HG03460 (cell line): Measurements from ENCODE around the gene DOK6.
"Not testable (repeated sequence)": the region's sequence is repeated elsewhere in the genome, so short reads cannot be mapped to it uniquely, and the experiment has no call there.

Source experiments
- ATAC-seq: cut with Tn5 transposase; IDR thresholded peaks from one replicate; pipeline ENCODE4 v1.9.1; 2021; ENCODE audit not compliant: unreplicated experiment

The DOK6 gene

DNA sequence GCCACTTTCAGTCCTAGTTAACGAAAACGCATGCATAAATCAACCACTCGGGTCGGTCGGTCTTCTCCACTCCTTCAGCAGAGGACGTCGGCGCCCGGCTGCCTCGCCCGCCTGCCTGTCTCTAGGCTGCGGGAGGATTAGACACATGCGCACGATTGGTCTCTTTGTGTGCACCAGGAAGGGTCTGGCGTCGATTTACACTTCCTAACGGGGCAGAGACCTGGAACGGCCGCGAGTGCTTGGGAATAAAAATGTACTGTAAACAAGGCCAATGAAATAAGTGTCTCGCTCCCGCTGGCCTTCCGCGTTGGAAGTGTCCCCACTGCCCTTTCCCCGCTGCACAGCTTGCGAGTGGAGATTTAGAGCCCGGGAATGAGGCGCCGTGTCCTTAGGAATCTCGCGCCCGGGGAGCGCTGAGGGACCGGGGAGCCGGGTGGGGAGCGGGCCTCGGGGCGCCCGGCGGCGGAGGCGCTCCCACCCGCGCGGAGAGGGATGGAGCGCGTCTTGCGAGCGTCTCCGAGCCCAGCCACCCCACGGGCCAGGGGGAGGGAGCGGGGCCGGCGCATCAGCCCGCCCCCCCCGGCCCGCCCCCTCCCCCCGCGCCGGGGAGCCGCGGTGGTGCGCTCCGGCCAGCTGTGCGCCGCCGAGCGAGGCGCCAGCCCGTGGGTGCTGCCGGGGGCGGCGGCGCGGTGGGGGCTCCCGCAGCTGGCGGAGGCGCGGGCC, at the start of gene DOK6:
Gene DOK6, plus strand, starts transcription at position 636 of the 723 bp plus-strand sequence.
- ATAC-seq: no peak

DNA sequence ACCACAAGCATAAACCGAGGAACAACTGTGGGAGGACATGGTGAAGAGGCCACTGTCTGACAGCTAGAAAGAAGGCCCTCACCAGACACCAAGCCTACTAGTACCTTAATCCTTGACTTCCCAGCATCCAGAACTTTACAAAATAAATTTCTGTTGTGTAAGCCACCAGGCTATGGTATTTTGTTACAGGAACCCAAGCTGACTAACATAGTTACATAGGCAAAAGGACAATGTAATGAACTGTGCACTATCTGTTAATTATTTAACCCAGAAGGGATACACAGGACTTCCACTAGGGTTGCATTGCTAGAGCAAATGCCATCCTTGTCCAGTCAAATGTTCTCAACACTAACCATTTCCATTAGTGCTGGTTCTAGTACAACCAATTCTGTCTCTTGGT, 47.7 kb upstream of the DOK6 start:
- no peak for ATAC-seq

DNA sequence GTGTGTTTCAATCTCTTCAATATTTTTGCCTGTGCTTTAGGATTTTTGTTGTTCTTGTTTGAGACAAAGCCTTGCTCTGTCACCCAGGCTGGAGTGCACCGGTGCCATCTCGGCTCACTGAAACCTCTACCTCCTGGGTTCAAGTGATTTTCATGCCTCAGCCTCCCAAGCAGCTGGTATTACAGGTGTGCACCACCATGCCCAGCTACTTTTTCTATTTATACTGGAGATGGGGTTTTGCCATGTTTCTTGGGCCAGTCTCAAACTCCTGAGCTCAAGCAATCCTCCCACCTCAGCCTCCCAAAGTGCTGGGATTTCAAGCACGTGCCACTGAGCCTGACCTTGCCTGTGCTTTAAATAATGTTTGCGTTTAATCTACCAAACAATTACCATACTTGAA, 43.1 kb upstream of the DOK6 start:
- ATAC-seq: no peak

DNA sequence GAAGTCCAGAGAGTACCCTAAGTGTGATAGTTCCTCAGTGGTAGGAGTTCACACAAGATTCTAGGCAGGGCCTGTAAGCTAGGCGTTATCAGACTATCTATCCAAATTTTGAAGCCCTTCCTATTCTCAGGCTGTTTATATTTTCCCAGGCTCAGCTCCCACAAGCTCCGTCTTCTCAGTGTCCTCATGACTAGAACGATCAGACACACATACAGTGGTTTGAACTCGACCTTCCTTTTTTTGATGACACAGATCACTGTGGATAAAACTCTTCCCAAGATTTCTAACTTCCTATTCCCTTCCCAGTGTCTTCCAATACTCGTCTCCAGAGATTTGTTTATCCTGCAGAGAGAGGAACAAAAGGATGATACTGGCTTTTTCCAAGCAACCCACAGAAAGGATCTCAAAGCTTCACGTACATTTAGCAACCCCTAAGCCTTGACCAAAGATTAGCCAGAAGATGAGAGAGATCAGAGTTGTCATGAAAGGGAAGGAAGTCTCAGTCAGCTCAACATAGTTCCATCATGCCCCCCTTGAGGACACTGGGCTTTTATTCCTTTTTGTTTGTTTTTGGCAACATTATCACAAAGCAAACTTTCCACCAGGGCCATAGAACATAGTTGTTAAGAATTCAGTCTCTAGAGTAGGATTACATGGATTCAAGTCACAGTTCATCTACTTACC, 42.3 kb upstream of the DOK6 start:
- no peak for ATAC-seq

DNA sequence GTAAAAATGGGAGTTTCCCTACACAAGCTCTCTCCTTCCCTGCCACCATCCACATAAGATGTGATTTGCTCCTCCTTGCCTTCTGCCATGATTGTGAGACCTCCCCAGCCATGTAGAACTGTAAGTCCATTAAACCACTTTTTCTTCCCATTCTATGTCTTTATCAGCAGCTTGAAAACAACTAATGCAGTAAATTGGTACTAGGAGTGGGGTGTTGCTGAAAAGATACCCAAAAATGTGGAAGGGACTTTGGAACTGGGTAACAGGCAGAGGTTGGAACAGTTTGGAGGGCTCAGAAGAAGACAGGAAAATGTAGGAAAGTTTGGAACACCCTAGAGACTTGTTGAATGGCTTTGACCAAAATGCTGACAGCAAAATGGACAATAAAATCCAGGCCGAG, 40.9 kb upstream of the DOK6 start:
- not testable (repeated sequence) for ATAC-seq

DNA sequence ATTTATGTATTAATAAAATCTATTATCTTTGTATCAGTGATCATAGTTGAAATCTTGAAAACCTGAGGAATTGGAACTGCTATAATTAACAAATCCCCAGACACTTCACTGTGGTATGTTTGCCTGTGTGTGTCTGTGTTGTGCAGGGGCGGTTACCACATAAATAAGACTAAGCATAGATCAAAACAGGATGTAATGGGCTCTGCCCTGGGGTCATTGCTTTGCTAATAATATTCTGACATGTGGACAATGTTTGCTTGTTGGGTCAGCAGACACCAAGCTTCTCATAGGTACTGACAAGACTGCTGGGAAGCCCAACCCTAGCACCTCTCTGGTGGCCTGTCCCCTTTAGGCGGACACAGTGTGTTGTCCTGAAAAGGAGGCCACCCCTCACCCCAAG, 35.8 kb upstream of the DOK6 start:
- no peak for ATAC-seq

DNA sequence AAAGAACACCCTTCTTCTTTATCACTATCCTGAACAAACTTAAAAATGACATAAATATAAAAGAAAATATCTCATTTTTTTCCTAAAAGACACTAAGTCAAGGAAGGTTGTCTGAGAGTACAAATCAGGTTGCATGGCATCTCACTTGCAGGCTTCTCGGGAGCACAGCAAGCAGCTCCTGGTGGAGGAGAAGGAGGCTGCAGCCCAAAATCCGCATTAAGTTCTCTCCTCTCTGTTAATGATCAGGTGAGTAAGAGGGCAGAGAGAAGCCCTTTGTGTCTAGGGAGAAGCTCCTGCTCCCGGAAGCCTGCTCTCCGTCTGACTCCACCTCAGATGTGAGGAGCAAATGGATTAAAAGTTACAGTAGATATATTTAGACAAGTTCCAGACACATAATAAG, 35.0 kb upstream of the DOK6 start:
- no peak for ATAC-seq

DNA sequence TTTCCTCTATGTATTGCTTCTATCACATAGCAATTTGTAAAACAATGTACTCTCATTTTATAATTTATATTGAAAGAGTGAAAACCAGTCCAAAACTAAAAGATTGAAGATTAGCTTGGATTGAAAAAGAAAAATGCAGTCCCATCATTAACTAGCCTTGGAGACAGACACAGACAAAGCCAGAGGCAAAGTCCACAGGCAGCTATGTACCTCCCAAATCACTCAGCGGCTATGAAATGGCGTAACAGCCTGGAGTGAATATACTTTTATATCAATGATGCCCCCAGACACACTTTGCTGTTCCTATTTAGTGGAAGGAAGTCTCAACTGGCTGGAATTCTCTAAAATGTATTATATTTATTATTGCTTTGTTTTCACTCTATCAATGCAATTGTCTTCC, 33.6 kb upstream of the DOK6 start:
- no peak for ATAC-seq

DNA sequence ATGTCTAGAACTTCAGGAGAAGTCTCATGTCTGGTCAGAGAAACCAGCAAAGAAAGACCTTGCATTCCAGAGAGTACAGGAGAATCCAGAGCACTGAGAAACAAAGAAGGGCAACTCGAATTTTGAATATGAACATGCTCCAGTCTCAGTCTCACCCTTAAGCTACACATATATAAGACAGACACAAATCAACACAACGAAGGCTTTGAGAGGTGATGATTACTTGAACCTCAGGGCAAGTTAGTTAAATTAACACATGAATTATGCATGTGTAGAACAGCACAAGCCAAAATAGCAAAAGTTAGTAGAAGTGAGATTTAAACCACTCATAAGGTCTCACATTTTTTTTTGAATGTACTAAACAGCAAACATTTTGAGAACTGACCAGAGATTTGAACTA, 29.0 kb upstream of the DOK6 start:
- ATAC-seq: no peak

DNA sequence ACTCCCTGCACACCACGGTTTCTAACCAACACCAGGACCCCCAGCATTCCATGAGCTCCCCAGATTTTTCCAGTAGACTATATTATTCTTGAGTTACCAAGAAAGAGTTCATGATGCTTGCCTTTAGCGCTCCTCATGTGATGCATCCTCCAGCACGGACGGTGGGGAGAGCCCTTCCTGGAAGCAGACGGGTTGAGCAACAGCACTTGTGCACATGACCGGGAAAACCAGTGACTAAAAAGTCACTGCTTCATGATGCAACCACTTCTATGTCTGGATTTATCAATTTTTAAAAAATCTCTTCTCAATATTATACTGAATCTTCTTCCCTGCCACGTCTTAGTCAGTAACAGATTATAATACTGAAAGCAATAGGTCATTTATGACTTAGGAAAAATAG, 20.4 kb upstream of the DOK6 start:
- ATAC-seq: no peak

DNA sequence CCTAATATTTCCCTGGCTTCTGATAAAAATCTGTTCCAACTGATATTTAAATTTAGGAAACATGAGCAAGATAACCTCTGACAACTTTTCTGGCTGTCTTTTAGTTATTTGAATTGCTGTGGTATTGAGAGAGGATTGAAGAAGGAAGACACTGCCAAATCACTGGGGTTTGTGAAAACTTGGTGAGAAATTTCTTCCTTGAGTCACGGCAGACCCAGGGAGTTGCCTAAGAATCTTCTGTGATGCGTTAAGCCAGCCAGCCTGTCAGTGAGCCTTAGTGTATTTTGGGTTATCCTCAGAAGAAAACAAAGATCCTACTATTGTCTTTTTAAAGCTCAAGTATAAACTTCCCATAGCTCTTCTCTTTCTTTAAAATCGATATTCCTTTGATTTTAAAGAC, 17.5 kb upstream of the DOK6 start:
- ATAC-seq: no peak

DNA sequence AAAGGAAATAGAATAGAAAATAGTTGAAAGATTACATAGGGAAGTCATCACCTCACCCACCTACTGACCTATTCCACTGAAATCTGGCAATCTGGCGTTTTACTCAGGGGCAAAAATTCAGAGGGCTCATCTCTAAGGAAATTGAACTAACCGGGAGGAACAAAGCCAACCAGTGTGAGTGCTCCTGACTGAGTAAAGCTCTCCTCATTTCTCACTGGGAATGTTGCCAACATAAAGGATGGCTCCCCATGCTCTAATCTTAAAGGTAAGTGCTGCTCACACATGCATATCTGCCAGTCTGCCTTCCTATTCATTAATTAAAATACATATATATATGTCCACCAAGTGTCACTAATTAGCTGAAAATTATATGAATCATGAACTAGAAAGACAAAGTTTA, 13.5 kb upstream of the DOK6 start:
- no peak for ATAC-seq

DNA sequence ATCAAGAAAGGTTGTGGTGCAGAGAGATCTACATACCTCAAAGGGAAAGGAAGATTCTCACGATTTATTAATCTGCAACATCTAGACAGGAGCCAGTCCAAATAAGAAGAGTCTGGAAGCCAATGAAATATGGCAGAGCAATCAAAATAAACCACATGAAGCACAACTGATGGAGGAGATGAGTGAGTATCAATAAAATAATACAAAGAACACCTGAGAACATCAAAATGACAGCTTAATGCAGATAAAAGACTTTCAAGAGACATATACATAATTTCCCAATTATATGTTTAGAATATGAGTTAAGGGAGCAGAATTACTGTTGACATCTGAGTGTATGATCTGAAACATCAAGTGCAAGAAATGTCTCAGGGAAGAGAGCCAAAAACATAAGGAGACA, 12.5 kb upstream of the DOK6 start:
- ATAC-seq: no peak

DNA sequence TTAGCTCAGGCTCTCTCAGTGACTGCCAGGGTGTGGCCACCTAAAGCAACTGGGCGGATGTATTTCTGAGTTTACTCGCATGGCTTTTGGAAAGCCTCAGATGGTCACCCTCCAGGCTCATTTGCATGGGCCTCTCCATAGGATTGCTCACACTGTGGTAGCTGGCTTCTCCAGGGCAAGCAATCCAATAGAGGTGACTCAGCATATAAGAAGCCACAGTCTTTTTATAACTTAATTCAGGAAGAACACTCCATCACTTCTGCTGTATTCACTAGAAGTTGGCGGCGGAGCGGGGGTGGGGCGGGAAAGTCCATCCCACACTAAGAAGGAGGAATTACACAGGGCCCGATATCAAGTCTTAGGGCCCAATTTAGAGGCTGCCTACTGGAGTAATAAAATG, 3.6 kb upstream of the DOK6 start:
- ATAC-seq: no peak

DNA sequence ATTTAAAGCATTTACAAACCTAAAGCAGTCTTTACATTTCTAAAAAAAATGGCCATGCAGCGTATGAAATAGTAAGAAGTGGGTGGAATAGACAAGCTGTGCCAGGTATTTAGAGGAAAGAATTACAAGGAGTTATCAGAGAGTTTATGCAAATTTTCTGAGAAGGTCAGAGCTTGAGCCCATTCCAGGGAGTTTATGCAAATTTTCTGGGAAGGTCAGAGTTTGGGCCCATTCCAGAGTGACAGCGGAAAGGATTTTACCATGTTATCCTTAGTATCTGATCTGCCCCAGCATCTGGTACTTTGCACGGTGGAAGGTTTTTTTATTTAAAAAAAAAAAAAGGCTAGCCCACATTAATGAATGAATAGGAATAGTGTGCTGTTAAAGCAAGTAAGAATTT, 1.4 kb upstream of the DOK6 start:
- ATAC-seq: no peak

DNA sequence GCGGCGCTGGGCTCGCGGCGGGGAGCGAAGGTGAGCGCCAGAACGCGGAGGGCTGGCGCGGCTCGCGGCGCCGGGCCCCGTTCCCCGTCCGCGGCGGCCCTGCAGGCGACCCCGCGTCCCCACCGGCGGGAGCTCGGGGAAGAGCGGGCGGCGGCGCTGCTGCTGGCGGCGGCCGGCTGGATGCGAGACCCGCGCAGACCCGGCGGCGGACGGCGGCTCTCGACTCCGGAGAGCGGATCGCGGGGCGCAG, 213 bp downstream of the DOK6 start:
- no peak for ATAC-seq

DNA sequence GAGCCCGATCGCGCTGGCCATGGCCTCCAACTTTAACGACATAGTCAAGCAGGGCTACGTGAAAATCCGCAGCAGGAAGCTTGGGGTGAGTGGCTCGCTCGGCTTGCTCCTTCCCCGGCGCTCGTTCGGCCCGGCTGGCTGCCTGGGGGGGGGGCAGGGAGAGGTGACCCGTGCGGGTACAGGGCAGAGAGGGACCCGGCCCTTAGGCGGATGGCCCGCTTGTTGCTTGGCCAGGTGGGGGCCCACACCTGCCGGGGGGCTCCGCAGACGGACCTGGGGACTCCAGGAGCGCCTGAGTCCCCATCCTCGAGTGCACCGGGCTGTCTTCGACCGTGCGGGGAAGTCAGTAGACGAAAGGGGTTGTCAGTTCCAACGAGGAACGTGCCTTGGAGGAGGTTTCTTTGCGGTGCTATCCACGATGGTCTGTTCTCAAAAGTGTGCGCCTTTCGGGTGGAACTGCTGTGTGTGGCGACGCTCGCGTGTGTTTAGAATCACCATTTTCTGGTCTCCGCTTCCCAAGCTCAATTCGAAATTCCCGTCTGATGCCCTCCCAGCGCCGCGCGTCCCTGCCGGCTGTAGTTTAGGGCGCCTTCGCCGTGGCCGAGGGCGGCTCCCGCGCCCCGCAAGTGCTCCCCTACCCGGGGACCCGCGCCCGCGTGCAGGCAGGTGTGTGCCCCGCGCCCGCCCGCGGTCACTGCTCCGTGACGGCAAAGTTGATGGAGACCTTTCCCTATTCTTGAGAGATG, 711 bp downstream of the DOK6 start:
- ATAC-seq: no peak

DNA sequence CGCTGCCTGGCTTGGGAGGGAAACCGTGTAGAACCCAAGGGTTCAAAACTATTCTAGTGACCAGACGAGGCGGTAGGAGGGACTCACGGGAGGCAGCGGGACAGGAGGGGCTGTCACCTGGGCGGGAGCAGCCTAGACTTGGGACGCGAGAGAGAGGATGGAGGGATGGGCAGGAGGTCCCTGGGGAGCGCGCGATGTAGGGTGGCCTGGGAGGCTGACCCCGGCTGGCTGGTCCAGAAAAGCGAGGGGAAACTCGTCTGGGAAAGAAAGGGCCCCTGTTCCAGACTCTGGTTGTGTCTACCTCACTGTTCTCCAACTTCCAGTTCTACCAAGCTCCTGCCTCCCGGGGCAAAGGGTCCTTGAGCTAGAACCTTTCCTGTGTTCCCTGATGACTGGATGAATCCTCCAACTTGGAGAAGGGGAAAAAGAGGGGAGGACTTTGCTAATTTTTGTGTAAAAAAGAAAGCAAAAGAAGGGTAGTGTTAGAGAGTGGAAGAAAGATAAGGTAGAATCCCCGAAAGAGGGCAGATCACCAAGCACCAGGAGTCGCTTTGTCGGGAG, 1.4 kb downstream of the DOK6 start:
- ATAC-seq: no peak

DNA sequence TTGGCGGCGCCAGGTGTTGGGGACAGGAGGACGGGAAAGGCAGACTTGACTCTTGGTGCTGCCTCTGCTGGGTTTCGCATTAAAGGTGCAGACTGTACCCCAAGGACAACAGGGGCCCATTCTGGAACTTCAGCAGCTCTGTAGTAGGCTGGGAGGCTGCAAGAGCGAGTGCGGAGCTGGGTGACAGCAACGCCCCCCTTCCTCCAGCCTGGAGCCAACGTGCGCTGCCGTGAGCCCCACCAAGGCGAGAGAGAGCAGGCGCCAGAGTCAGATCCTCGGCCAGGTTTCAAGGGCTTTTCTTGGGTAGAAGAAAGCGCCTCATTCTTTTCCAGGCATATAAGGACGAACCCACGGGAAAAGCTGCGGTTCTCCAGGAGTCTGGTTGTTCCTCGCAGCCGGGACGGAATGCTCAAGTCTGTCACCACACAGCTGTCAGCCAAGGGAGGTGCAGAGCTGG, 1.9 kb downstream of the DOK6 start:
- no peak for ATAC-seq

DNA sequence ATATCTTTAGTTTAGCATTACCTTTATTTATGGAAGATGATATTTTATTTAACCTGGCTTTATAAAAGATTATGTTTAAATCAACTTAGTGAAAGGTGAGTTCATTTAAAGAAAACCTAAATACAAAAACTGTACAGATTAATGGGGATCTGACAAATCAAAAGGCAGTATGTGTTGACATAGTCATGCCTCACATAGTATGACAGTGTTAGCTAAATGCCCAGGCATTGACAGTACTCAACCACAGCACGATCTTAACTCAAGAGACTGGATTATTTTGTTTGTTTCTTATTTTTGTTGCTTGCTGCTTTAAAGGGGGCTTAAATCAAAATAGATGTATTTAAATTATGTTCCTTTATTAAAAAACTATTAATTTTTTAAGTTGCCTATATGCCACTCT, 7.8 kb downstream of the DOK6 start:
- no peak for ATAC-seq

DNA sequence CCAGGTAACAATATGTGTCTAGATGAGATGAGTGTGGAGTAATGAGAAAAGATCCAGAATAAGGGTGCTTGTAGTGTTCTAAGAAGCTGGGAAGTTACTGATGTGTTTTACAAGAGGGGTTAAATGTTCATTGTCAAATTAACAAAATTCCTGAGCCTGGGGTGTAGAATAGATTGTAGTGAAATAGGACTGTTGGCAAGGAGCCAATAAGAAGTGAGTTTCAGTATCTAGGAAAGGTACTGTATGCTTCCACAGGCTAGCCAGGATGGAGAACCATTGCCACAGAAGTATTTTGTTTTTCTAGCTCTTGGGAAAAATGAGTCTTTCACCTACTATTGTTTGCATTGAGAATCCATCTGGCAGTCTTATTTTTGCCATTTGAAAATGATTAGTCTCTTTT, 10.5 kb downstream of the DOK6 start:
- ATAC-seq: no peak

DNA sequence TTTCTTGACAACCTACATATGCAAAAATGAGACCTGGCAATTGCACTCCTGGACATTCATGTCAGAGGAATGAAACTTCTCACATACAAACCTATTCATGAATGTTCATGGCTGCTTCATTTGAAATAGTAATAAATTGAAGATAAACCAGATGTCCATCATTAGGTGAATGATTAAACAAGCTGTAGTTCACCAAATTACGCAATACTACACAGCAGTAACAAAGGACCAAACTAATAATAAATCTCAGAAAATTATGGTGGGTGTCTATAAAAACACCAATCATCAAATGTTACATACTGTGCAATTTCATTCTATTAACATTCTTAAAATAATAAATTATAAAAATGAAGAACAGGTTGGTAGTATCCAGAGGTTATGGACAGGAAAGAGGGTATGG, 13.5 kb downstream of the DOK6 start:
- no peak for ATAC-seq
